Hypothalamus (tissue), 51 donors: ENCODE data around the gene PEX7.
"Not testable (repeated sequence)": the region's sequence is repeated elsewhere in the genome, so short reads cannot be mapped to it uniquely, and the experiment has no call there.

Source experiments
- DNase-seq, 51 donors: peaks; one replicate each; lab custom pipeline; 2025; lab: John Stamatoyannopoulos, UW

The PEX7 gene

DNA sequence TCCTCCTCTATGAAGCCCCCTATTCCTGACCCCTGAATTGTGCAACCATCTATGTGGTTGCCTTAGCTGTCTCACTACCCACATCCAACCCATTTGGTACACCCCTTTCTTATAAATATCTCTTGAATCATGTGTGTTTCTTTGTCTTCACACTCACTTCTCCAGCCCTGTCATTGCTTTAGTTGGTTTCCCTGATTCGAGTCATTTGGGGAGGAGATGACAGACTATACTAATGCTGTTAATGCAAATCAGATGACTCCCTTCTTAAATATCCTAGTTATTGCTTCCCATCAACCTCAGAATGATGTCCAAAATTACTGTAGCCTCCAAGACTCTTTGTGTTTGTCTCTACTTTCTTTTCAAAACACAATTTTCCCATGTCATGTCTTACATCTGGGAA lies 122.7 kb downstream of the PEX7 start:
- no peak for DNase-seq

DNA sequence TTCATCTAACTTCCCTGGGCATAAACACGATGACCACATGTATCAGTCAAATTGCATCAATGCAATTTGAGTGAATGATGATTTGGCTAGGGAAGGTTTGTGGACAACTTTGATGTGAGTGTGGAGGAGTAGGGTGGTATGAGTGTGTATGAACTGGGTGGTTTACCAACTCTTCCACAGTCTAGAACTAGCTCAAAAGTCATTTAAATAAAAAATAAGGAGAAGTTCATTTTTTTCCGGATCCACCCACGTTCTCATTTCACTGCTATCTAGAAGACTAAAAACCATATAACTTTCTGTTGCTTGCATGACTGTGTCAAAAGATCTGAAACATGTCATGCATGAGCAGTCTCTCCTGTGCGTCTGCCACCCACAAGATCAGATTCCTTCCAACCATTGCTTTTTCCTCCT lies 123.3 kb downstream of the PEX7 start:
- no peak for DNase-seq

- no peak for DNase-seq
Measured at GRCh38 chr6:136947037-136947436, 124.6 kb downstream of the PEX7 start.

DNA sequence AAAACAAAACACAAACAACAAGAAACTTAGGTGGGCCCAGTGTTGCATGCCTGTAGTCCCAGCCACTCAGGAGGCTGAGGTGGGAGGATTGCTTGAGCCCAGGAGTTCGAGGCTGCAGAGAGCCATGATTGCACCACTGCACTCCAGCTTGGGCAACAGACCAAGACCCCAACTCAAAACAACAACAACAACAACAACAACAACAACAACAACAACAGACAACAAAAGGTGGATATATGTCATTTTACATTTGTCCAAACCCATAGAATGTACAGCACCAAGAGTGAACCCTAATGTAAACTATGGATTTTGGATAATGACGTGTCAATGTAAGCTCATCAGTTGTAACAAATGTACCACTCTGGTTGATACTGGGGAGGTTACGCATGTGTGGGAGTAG lies 127.6 kb downstream of the PEX7 start:
- DNase-seq: not testable (repeated sequence)

DNA sequence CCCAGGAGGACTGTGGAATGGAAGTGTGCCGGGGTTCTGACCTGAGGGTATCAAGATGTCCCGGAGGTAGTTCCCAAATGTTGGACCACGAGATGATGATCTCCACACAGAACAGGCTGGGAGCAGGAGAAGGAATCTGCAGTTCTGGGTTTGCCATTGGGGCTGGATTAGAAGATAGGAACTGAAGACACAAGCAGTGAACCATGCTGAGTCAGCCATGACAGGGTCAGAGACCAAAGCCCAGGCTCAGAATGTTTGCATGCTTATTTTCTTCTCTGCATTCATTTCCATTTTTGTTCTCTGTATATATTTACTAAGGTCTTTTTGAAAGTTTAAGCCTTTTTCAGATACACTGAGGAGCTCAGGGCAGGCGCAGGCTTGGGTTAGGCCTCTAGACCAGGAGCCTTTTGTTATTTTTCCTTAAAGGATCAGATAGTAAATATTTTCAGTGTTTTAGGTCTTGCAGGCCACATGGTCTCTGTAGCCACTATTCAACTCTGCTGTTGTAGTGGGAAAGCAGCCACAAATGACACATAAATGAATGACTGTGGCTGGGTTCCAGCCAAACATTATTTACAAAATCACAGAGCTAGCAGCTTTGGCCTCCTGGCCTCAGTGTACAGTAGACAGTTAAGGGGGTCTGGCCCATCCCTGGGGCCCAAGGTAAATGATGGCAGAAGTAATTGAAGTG lies 128.2 kb downstream of the PEX7 start:
- no peak for DNase-seq

DNA sequence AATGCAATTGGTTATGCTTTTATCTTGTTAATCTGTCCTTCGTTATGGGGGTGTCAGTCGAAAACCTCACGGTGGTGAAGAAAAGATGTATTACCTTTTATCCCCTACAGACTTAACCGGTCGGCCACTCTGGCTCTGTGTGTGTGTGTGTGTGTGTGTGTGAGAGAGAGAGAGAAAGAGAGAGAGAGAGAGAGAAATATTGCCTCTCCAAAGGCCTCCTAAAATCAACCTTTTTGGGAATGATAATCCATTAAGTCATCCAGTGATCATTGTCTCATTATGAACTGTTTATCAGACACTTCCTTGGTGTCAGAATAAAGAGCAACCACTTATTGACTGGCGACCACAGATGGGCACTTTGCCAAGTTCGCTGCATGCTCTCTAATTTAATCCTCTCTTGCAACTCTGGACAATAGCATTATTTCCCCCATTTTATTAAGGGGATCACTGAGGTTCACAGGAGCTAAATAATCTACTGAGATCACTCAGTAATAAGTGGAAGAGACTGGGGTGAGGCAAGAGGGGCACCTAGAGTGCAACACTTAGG lies 130.4 kb downstream of the PEX7 start:
- no peak for DNase-seq

DNA sequence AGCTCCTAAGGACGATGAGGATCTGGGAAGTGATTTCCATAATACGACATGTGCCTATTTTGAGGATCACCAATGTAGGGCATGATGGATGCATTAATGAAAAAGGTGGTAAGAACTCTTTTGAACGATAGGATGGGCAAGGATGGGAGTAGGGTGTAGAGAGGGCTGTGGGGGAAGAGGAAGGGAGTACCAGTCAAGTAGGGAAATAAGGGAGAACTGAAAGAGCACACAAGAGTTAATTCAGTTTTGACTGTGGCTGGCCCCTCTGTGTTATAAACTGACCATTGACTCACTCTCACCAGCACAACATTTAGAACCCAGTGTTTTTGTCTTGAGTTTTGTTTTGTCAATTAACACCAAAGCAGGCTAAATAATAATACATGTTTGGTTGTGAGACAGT lies 132.7 kb downstream of the PEX7 start:
- no peak for DNase-seq

DNA sequence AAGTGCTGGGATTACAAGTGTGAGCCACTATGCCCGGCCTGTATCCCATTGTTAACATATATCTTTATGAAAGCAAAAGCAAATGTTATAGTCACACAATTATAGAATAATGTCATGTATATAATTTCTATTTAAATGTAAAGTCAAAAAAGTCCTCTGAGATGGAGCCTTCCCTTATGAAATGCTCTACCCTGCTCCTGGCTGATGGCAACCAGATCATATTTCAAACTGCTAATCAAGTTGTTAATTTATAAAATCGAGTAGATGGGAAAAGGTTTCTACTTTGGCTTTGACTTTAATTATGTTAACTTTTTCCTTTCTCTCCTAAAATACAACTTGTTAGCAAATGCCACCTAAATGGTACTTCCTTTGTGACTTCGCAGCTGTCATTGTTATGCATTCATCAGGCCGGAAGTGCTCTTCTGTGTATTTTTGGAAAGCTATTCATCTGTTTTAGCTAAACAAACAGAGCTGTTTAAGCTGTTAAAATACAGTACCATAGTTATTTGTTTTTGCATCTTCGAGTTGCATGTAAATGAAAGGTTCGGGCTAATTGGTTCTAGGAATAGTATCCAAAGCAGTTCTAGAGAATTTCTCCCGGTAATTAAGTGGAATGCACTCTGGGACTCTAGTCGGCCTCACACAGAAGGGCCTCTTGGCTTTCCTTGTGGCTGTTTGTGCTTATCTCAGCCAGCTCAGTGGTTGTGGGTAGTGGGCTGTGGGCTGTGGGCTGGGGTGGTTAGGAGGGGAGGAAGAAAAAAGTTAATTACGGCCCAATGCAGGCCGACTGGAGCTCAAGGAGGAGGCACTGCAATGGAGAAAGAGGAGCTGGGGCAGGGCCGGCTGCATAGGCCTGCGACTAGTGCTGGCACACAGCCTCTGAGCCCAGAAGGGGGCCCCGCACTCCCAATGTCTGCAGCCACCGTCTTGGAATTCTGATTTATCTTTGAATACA lies 134.5 kb downstream of the PEX7 start:
- DNase-seq: no peak

- DNase-seq: no peak
Measured at GRCh38 chr6:136958168-136958567, 135.8 kb downstream of the PEX7 start.

DNA sequence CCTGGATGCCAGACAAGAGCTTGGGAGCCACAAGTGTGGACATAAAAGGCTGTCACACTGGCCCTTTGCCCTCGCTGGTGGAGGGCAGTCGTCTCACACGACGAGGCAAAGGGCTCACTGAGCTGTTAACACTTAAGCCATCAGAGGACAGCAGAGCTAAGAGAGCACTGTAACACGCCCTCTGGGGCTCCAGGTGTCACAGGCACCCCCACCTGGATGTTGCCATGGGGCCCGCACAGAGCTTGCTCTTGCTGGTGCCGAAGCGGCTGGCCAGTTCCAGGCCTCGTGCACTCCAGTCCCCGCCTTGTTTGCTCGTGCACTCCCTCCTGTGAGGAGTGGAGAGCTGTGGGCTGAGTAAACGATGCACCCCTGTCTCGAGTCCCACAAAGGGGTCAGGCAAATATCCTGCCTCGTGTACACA lies 137.1 kb downstream of the PEX7 start:
- no peak for DNase-seq

- DNase-seq: not testable (repeated sequence)
Measured at GRCh38 chr6:136959935-136960334, 137.5 kb downstream of the PEX7 start.

GRCh38 chr6:136960781-136961180 lies 138.4 kb downstream of the PEX7 start:
- DNase-seq: no peak

DNA sequence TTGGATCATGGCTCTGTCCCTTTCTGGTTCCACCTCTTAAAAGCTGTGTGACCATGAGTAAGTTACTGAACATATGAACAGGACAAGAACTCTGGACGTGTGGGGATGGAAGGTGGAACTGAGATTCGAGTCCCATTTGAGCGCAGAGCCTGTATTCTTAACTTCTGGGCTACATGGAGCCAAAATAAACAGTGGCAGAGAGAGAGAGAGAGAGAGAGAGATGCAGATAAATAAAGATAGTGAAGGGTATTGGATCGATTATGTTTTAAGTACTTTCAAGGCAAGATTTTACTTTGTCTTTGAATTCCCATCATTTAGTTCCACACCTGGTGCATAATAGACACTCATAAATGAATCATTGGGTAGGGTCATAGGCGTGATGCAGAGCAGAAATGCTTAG lies 139.5 kb downstream of the PEX7 start:
- DNase-seq: no peak

DNA sequence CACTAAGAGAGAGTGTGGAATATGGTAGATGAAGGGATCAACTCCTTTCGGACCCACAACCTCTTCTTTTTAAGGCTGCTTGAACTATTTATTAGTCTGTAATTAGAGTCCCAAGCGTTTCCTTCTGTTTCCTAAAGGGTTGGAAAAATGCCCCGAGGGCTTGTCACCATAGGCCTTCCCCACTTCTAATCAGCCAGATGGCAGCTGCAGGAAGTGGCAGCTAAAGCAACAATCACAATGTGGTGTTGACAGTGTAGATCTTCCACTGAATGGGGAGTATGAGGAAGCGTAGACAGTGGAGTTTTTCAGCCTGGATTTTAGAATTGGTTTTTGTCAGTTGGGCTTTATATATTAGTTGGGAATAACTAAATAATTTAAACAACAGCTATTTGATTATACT lies 140.3 kb downstream of the PEX7 start:
- DNase-seq: no peak

GRCh38 chr6:136963259-136963658 lies 140.9 kb downstream of the PEX7 start:
- DNase-seq: no peak
